D341Med (cell line): ENCODE measurements around the gene SLC35E4.
A peak's percentile ranks its signal among the peaks of the same experiment; 100 is the strongest.
"Not testable (repeated sequence)": the region's sequence is repeated elsewhere in the genome, so short reads cannot be mapped to it uniquely, and the experiment has no call there.

Experiments
- DNase-seq: peaks from one replicate; pipeline ENCODE4 v3.0.0; 2012; ENCODE audit warnings: low spot score

SLC35E4 gene

GRCh38 chr22:30635273-30636225, at the start of gene SLC35E4:
Gene SLC35E4 (plus strand): TSS chr22:30635781. CDS start chr22:30636451, 670 bp downstream.
- DNase-seq: peak; percentile 97

GRCh38 chr22:30586414-30586813, 49.2 kb upstream of the SLC35E4 start:
- DNase-seq: no peak

- no peak for DNase-seq
Measured at GRCh38 chr22:30591191-30591587, 44.4 kb upstream of the SLC35E4 start.

- peak; percentile 97 for DNase-seq
Measured at GRCh38 chr22:30591588-30592359, 43.8 kb upstream of the SLC35E4 start, which contains the start of gene PES1. Gene PES1 (minus strand): TSS chr22:30591910. CDS start chr22:30591833, 77 bp downstream.

- not testable (repeated sequence) for DNase-seq
Measured at GRCh38 chr22:30592360-30592713, 43.2 kb upstream of the SLC35E4 start.

GRCh38 chr22:30596199-30596598, 39.4 kb upstream of the SLC35E4 start:
- DNase-seq: no peak

- DNase-seq: no peak
Measured at GRCh38 chr22:30596886-30597285, 38.7 kb upstream of the SLC35E4 start.

GRCh38 chr22:30598986-30599385, 36.6 kb upstream of the SLC35E4 start:
- no peak for DNase-seq

GRCh38 chr22:30600921-30601320, 34.7 kb upstream of the SLC35E4 start:
- no peak for DNase-seq

- no peak for DNase-seq
Measured at GRCh38 chr22:30601464-30601863, 34.1 kb upstream of the SLC35E4 start.

GRCh38 chr22:30602049-30602448, 33.5 kb upstream of the SLC35E4 start:
- DNase-seq: no peak

GRCh38 chr22:30603801-30604200, 31.8 kb upstream of the SLC35E4 start:
- no peak for DNase-seq

- no peak for DNase-seq
Measured at GRCh38 chr22:30604723-30605122, 30.9 kb upstream of the SLC35E4 start.

GRCh38 chr22:30605449-30606110, 30.0 kb upstream of the SLC35E4 start:
- DNase-seq: peak; percentile 58

- peak; percentile 52 for DNase-seq
Measured at GRCh38 chr22:30606455-30607299, 28.9 kb upstream of the SLC35E4 start, which contains the start of gene TCN2. Gene TCN2 (plus strand): TSS chr22:30607174. CDS start chr22:30607332, 158 bp downstream.

GRCh38 chr22:30607300-30607930, 28.2 kb upstream of the SLC35E4 start:
- DNase-seq: peak; percentile 4

GRCh38 chr22:30607939-30608338, 27.6 kb upstream of the SLC35E4 start:
- peak; percentile 29 for DNase-seq

GRCh38 chr22:30609260-30610185, 26.1 kb upstream of the SLC35E4 start:
- peak; percentile 12 for DNase-seq

- peak; percentile 4 for DNase-seq
Measured at GRCh38 chr22:30610299-30610698, 25.3 kb upstream of the SLC35E4 start.

GRCh38 chr22:30611197-30611596, 24.4 kb upstream of the SLC35E4 start:
- peak; percentile 1 for DNase-seq
